Measurements from ENCODE around the gene DBP. TPM values are rescaled to one million over a fixed set of nuclear protein-coding genes. Genes with fewer than 3 reads are reported as not detected.

The DBP gene
- total RNA-seq = 1.2 and 3.3 TPM in 2 replicates

GRCh38 chr19:48636859-48637448 is at the start of gene DBP:
DBP (minus strand) TSS chr19:48637379; CDS start chr19:48636994, 385 bp downstream.

GRCh38 chr19:48672994-48673393 is 35.8 kb upstream of the DBP start, which contains the start of gene NTN5:
NTN5 (minus strand) TSS chr19:48673017; CDS start chr19:48670986, 2,031 bp downstream.

GRCh38 chr19:48646001-48646721 is 9.0 kb upstream of the DBP start, which contains the start of gene CA11:
CA11 (minus strand) TSS chr19:48646187; CDS start chr19:48645632, 555 bp downstream.

GRCh38 chr19:48618916-48619691 is 18.1 kb downstream of the DBP start, which contains the start of the genes RPL18 and SPHK2:
RPL18 (minus strand) TSS chr19:48619178; CDS start chr19:48619143, 35 bp downstream.
SPHK2 (plus strand) TSS chr19:48619506; CDS start chr19:48620515, 1,009 bp downstream.

GRCh38 chr19:48614436-48615230 is 22.5 kb downstream of the DBP start, which contains the start of gene FAM83E:
FAM83E (minus strand) TSS chr19:48615076; CDS start chr19:48613372, 1,704 bp downstream.

GRCh38 chr19:48606463-48607358 is 30.5 kb downstream of the DBP start, which contains the start of gene SPACA4:
SPACA4 (plus strand) TSS chr19:48606742; CDS start chr19:48606979, 237 bp downstream.

Other genes starting within 250 kb of the DBP start
- gene KDELR1, start 245.8 kb downstream of the DBP start, total RNA-seq = 76.6 and 96.8 TPM in 2 replicates
- 1.5 and 2.5 TPM in 2 replicates for gene GRIN2D, start 243.7 kb downstream of the DBP start, total RNA-seq
- gene GRWD1, start 191.4 kb downstream of the DBP start, total RNA-seq = 26.1 and 50.7 TPM in 2 replicates
- gene KCNJ14, start 181.8 kb downstream of the DBP start, total RNA-seq = 0.59 and 1.5 TPM in 2 replicates
- 33.5 and 37.4 TPM in 2 replicates for gene CYTH2, start 168.0 kb downstream of the DBP start, total RNA-seq
- 1.7 and 2.1 TPM in 2 replicates for gene LMTK3, start 125.5 kb downstream of the DBP start, total RNA-seq
- not detected in 2 replicates for gene SULT2B1, start 85.2 kb downstream of the DBP start, total RNA-seq
- not detected in 2 replicates for gene SPACA4, start 30.6 kb downstream of the DBP start, total RNA-seq
- gene FAM83E, start 22.3 kb downstream of the DBP start, total RNA-seq = 0.30 and 0.88 TPM in 2 replicates
- 1,037 and 1,647 TPM in 2 replicates for gene RPL18, start 18.2 kb downstream of the DBP start, total RNA-seq
- 8.2 and 8.6 TPM in 2 replicates for gene SPHK2, start 17.9 kb downstream of the DBP start, total RNA-seq
- 0.18 and 0.30 TPM in 2 replicates for gene CA11, start 8.8 kb upstream of the DBP start, total RNA-seq
- gene NTN5, start 35.6 kb upstream of the DBP start, total RNA-seq = 0.14 TPM in 1 of 2 replicates, not detected in the other
- not detected in 2 replicates for gene FUT2, start 58.6 kb upstream of the DBP start, total RNA-seq
- 0.55 and 0.59 TPM in 2 replicates for gene MAMSTR, start 82.3 kb upstream of the DBP start, total RNA-seq
- gene RASIP1, start 103.2 kb upstream of the DBP start, total RNA-seq = 0.74 and 0.89 TPM in 2 replicates
- under 0.01 TPM in 1 of 2 replicates, not detected in the other for gene IZUMO1, start 109.5 kb upstream of the DBP start, total RNA-seq
- 0.28 and 0.30 TPM in 2 replicates for gene FUT1, start 115.3 kb upstream of the DBP start, total RNA-seq
- gene FGF21, start 118.1 kb upstream of the DBP start, total RNA-seq = not detected in 2 replicates
- 17.8 and 34.5 TPM in 2 replicates for gene BCAT2, start 173.7 kb upstream of the DBP start, total RNA-seq
- gene HSD17B14, start 199.1 kb upstream of the DBP start, total RNA-seq = 5.5 and 19.0 TPM in 2 replicates
- 4.2 and 6.6 TPM in 2 replicates for gene PLEKHA4, start 231.2 kb upstream of the DBP start, total RNA-seq
- 47.0 and 52.0 TPM in 2 replicates for gene PPP1R15A, start 235.0 kb upstream of the DBP start, total RNA-seq

Measured in smooth muscle cell of the umbilical artery (primary cell).